ENCODE measurements around the gene FBXO31. TPM values are rescaled to one million over a fixed set of nuclear protein-coding genes. Genes with fewer than 3 reads are reported as not detected.
"Not testable (repeated sequence)": the region's sequence is repeated elsewhere in the genome, so short reads cannot be mapped to it uniquely, and the experiment has no call there.

Gene FBXO31
- total and polyA plus RNA-seq, 12 donors = 19.2 to 106 (median 65.9) TPM

GRCh38 chr16:87391950-87392820 lies 8.6 kb upstream of the FBXO31 start, which contains the start of gene MAP1LC3B:
TSS of gene MAP1LC3B (plus strand) at chr16:87392336. CDS start at chr16:87392428, 92 bp downstream.
- H3K27me3 ChIP-seq = no peaks in the 10 kb centered on the region
- TF ChIP-seq CTCF (IDR thresholded peaks at IDR 0.05) (no peak), POLR2A (IDR thresholded peaks at IDR 0.05) (peak; percentile 98 to 100)
- H3K36me3 ChIP-seq (replicated peaks in 1 of 2) = no peaks in the 10 kb centered on the region
- H3K9me3 ChIP-seq (replicated peaks in 1 of 3) = no peaks in the 10 kb centered on the region
- H3K4me3 ChIP-seq = peak within 1 kb of the TSS; percentile 8 to 91 (median 64)
- WGBS, 4 donors = 0 to 1% (median 1%) methylated on average over 12 to 113 of the region's 113 CpGs
- DNase-seq = peak; percentile 95 to 99 (median 97)
- H3K27ac ChIP-seq = peak within 1 kb of the TSS; percentile 95 to 100 (median 97)
- intact Hi-C loops (cut with DNase I) = no loop called here
- H3K4me1 ChIP-seq (replicated peaks in 1 of 2) = peaks cover 29 to 48% of the 10 kb centered on the region in 2 donors

GRCh38 chr16:87391324-87391949 lies 7.9 kb upstream of the FBXO31 start:
- intact Hi-C loops (cut with DNase I) = no loop called here
- no peaks in the 10 kb centered on the region for H3K36me3 ChIP-seq (replicated peaks in 1 of 2)
- DNase-seq = peak; percentile 71 to 84 (median 77)
- peaks cover 29 to 50% of the 10 kb centered on the region in 2 donors for H3K4me1 ChIP-seq (replicated peaks in 1 of 2)
- H3K9me3 ChIP-seq (replicated peaks in 1 of 3) = no peaks in the 10 kb centered on the region
- H3K27me3 ChIP-seq = no peaks in the 10 kb centered on the region
- H3K27ac ChIP-seq = peak overlapping the region; percentile 95 to 100 (median 97)
- TF ChIP-seq POLR2A (IDR thresholded peaks at IDR 0.05) (no peak), CTCF (IDR thresholded peaks at IDR 0.05) (no peak)
- 7 to 59% (median 11%) methylated on average over 6 to 44 of the region's 44 CpGs for WGBS, 4 donors
- H3K4me3 ChIP-seq = peak overlapping the region in 3 of 4 donors; percentile 33 to 91 (median 34)

- TF ChIP-seq CTCF (IDR thresholded peaks at IDR 0.05) = no peak
- TF ChIP-seq POLR2A (IDR thresholded peaks at IDR 0.05) = no peak
- peaks cover 29 to 49% of the 10 kb centered on the region in 2 donors for H3K4me1 ChIP-seq (replicated peaks in 1 of 2)
- intact Hi-C loops (cut with DNase I) = no loop called here
- no peaks in the 10 kb centered on the region for H3K9me3 ChIP-seq (replicated peaks in 1 of 3)
- no peaks in the 10 kb centered on the region for H3K36me3 ChIP-seq (replicated peaks in 1 of 2)
- H3K4me3 ChIP-seq = no peak overlapping the region
- peak in 2 of 7 donors; percentile 38 to 64 for DNase-seq
- H3K27me3 ChIP-seq = no peaks in the 10 kb centered on the region
- 94 to 97% (median 96%) methylated on average over 18 to 24 of the region's 24 CpGs for WGBS, 4 donors
- peak overlapping the region; percentile 95 to 100 (median 97) for H3K27ac ChIP-seq
Measured at GRCh38 chr16:87390641-87391323, 7.2 kb upstream of the FBXO31 start.

- DNase-seq = peak in 2 of 7 donors; percentile 18 to 49
- H3K27me3 ChIP-seq; H3K4me3 ChIP-seq; intact Hi-C loops (cut with DNase I); H3K9me3 ChIP-seq (replicated peaks in 1 of 3); H3K36me3 ChIP-seq (replicated peaks in 1 of 2): not testable (repeated sequence)
- WGBS, 4 donors = 94 to 97% (median 95%) methylated on average over 9 of the region's 9 CpGs
- Histone ChIP-seq H3K4me1 (replicated peaks in 1 of 2) (peaks cover 29 to 41% of the 10 kb centered on the region in 2 donors), H3K27ac (peak overlapping the region in 1 of 5 donors; percentile 99)
Measured at GRCh38 chr16:87389914-87390313, 6.3 kb upstream of the FBXO31 start.

All from adrenal gland (tissue), 12 donors.